ENCODE results near the gene PPP2R5C.
"Not testable (repeated sequence)": the region's sequence is repeated elsewhere in the genome, so short reads cannot be mapped to it uniquely, and the experiment has no call there.

PPP2R5C gene

GRCh38 chr14:101963656-101964296 is 202.3 kb downstream of the PPP2R5C start:
- DNase-seq, result no peak

- DNase-seq, result peak; percentile 47 to 96 (median 89)
Observed at GRCh38 chr14:101964297-101965180, 203.0 kb downstream of the PPP2R5C start, which contains the start of gene DYNC1H1. Gene DYNC1H1 (plus strand): TSS chr14:101964573. CDS start chr14:101964692, 119 bp downstream.

- peak in 52 of 56 donors; percentile 19 to 84 (median 66) for DNase-seq
Observed at GRCh38 chr14:101965181-101965544, 203.7 kb downstream of the PPP2R5C start.

DNA sequence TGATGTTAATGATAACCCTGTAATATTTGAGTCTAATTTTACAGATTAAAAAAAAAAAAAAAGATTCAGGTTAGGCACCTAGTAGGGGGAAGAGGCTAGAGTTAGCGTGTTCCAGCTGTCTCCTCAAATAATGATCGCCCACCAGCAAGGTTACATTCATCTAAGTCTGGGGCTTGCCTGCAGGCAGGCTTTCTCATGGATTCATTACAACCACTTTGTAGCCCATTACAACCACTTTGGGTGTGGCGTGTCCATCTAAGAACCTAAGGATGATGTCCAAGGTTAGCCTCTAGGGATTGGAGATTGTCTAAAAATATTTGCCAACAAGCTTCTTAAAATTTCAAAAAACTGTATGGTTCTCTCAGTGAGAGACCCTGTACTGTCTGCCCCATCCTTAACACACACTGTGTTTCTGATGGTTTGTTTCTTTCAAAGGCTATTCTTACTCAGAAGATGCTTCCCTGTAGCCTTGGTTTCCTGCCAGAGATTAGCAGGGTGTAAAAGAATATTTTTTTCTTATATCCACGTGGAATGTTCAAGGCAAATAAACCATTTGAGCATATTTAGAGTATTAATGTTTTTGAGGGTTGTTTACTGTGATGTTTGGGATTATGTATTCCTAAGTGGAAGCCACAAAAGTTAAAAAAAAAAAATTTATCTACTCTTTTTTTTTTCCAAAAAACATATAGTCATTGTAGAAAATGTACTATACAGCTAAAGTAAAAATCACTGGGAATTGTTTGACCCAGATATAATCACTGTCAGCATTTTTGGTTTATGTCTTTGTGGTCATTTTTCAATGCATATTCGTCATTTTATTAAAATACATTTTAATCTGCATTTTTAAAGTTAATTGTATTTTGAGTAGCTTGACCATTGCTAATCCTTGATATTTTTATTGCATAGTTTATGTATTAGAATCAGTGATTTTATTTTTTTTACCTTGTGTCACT is 204.5 kb downstream of the PPP2R5C start:
- no peak for DNase-seq

GRCh38 chr14:101966742-101967141 is 205.2 kb downstream of the PPP2R5C start:
- DNase-seq, result no peak

DNA sequence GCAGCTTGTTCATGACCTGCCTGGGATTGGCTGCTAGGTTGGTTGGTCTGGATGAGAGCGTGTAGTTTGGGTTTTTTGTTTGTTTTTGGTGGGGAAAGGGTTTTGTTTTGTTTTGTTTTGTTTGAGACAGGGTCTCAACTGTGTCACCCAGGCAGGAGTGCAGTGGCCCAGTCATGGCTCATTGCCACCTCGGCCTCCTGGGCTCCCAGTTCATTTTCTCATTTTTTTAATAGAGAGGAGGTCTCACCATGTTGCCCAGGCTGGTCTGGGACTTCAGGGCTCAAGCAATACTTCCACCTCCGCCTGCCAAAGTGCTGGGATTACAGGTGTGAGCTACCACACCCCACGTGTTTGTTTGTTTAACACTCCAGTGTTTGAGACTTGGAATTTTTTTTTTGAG is 206.7 kb downstream of the PPP2R5C start:
- no peak for DNase-seq

GRCh38 chr14:101969481-101969880 is 208.0 kb downstream of the PPP2R5C start:
- DNase-seq, result no peak

DNA sequence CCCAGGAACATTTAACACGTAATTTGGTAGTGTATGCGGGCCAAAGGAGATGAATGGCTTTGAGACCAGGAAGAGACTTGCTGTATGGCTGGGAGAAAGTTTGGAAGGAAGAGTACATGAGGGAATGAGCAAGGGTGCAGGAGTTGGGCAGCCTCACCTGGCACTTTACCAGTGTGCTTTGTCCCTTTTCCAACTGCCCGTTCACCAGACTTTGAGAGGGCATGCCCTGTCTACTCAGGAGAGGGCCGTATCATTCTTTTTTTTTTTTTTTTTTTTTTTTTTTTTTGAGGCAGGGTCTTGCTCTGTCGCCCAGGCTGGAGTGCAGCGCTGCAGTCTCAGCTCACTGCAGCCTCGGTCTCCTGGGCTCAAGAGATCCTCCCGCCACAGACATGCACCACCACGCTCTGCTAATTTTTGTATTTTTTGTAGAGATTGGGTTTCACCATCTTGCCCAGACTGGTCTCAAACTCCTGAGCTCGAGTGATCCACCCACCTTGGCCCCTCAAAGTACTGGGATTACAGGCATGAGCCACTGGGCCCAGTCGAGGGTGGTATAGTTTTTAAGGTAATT is 209.4 kb downstream of the PPP2R5C start:
- DNase-seq, result no peak

- DNase-seq, result not testable (repeated sequence)
Observed at GRCh38 chr14:101971458-101971857, 209.9 kb downstream of the PPP2R5C start.

GRCh38 chr14:101972126-101972866 is 210.8 kb downstream of the PPP2R5C start:
- DNase-seq, result peak in 35 of 56 donors; percentile 8 to 74 (median 35)

DNA sequence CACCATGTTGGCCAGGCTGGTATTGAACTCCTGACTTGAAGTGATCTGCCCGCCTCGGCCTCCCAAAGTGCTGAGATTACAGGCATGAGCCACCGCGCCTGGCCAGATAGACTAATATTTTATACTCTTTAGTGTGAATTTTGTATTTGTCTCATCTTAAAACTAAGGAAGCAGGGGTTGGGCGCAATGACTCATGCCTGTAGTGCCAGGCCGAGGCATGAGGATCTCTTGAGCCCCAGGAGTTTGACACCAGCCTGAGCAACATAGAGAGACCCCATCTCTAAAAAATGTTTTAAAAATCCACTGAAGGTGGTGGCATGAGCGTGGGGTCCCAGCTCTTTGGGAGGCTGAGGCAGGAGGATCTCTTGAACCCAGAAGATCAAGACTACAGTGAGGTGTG is 211.8 kb downstream of the PPP2R5C start:
- DNase-seq, result no peak

DNA sequence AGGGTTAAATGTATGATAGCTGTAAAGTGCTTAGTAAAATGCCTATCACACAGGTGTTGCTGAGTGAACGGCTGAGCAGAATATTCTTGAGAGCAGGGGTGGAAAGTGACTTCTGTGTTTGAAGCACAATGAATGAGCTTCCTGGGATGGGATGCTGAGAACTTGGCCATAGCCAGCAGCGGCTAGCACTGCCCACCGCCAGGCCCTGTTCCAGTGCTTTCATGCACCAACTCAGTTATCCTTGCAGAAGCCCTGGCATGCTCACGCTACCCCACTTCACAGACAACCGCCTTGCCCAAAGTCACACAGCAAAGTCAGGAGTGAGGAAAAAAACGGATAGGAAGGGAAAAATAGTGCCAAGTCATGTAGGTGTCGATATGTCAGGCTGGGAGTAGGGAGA is 213.7 kb downstream of the PPP2R5C start:
- no peak for DNase-seq

Data from nucleus accumbens (tissue), 56 donors.